Adrenal gland (tissue), 5 donors: ENCODE data around the gene AQP11.

Experiments used
- POLR2A ChIP-seq, 2 donors: fragments of 450-650 bp; IDR thresholded peaks; one replicate each; pipeline ENCODE4 v1.6.1; 2017; ENCODE audit warnings: antibody characterized with exemption in 2 of 2, mild to moderate bottlenecking in 2 of 2, moderate library complexity in 1 of 2
- TF ChIP-seq, protein P1 (sequence below), 6 experiments: fragments of 450-650 bp in 4 of 6; fragments of 200-600 bp in 2 of 6; sonication (generic) in 1 of 6; IDR thresholded peaks; 1 replicate in 5 of 6; 2 replicates in 1 of 6; pipeline versions ENCODE4 v1.5.1 to v1.8.0; 2016 to 2021; ENCODE audit warnings: antibody characterized with exemption in 6 of 6, mild to moderate bottlenecking in 2 of 6, moderate library complexity in 1 of 6
- donor health status: DM: no; HTN: no; CAD: no.

DNA sequence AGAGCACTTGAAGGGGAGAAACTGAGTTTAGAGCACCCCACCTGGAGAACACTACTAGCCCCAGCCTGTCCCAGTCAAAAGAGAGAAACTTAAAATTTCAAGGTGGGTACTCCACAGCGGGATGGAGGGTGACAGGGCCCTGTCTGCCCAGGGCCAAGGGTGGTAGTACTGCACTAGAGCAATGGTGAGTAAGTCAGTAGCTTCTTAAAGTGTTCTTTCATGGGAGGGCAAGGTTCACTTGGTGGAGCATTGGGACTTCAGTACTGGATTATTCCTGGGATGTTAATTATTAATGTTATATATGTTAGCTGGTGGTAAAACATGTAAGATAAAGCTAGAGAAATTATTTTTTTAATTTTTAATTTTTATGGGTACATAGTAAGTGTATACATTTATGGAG lies 28.5 kb upstream of the AQP11 start:
- TF ChIP-seq, protein P1, sequence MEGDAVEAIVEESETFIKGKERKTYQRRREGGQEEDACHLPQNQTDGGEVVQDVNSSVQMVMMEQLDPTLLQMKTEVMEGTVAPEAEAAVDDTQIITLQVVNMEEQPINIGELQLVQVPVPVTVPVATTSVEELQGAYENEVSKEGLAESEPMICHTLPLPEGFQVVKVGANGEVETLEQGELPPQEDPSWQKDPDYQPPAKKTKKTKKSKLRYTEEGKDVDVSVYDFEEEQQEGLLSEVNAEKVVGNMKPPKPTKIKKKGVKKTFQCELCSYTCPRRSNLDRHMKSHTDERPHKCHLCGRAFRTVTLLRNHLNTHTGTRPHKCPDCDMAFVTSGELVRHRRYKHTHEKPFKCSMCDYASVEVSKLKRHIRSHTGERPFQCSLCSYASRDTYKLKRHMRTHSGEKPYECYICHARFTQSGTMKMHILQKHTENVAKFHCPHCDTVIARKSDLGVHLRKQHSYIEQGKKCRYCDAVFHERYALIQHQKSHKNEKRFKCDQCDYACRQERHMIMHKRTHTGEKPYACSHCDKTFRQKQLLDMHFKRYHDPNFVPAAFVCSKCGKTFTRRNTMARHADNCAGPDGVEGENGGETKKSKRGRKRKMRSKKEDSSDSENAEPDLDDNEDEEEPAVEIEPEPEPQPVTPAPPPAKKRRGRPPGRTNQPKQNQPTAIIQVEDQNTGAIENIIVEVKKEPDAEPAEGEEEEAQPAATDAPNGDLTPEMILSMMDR (IDR thresholded peaks at IDR 0.05): no peak
- TF ChIP-seq POLR2A (IDR thresholded peaks at IDR 0.05): no peak
